ENCODE results near the gene ADGRL2.

DNA sequence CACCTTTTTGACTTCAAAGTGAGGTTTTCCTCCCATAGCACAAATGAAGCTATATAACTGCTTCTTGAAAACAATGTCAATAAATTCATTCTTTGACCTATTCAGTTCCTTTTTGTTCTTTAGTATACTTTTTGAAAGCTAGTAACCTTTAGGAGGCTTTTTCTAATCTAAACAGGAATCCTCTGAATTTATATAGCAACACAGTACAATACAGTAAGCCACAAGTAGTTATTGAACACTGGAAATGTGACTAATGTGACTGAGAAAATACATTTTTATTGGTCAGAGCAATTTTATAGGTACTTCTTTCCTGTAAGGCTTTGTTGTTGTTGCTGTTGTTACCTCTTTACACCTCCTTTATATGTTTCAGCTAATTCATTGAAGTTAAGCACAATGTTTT, 49.8 kb downstream of the ADGRL2 start:
- TF ChIP-seq, protein P1, sequence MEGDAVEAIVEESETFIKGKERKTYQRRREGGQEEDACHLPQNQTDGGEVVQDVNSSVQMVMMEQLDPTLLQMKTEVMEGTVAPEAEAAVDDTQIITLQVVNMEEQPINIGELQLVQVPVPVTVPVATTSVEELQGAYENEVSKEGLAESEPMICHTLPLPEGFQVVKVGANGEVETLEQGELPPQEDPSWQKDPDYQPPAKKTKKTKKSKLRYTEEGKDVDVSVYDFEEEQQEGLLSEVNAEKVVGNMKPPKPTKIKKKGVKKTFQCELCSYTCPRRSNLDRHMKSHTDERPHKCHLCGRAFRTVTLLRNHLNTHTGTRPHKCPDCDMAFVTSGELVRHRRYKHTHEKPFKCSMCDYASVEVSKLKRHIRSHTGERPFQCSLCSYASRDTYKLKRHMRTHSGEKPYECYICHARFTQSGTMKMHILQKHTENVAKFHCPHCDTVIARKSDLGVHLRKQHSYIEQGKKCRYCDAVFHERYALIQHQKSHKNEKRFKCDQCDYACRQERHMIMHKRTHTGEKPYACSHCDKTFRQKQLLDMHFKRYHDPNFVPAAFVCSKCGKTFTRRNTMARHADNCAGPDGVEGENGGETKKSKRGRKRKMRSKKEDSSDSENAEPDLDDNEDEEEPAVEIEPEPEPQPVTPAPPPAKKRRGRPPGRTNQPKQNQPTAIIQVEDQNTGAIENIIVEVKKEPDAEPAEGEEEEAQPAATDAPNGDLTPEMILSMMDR (conservative IDR thresholded peaks at IDR 0.05; ENCODE audit: low read depth, low read length), result no peak
- TF ChIP-seq EZH2phosphoT487 (IDR thresholded peaks at IDR 0.05; ENCODE audit: borderline replicate concordance, low read length) (no peak), EZH2 (IDR thresholded peaks at IDR 0.05; ENCODE audit: low read length, unreplicated experiment) (no peak)

Measured in PC-3 (cell line).